Measurements from ENCODE around the gene TEX35.

The TEX35 gene

DNA sequence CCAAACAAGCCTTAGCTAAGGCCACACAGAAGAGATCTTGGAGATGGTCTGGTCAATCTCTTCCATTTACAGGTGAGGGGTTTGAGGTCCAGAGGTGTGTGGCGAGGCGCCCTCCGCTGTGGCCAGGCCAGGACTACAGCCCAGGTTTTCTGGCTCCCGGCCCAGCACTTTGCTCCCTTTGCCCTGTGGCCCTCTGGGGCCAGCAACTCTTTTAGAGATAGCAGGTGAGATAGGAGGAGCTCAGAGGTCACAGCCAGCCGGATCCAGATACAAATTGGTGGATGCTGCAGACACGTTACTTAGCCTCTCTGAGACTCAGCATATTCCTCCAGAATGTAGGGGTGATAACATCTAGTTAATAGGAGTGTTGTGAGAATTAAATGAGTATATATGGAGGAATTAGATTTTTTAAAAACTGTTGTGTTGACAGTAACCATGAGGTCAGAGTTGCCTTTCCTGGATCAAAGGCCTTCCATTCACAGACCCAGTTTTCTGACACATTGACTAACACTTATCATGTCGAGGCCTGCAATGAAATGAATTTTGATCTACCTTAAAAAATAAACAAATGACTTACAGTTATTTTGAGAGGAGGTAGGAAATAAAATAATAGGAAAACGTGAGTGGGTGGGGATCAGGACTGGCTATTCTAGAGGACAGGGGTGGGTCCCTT, 16.6 kb downstream of the TEX35 start:
- Histone ChIP-seq H3K36me3 (ENCODE audit: control insufficient read depth, insufficient read depth, low read length) (no peaks in the 10 kb centered on the region), H3K4me3 (replicated peaks; ENCODE audit: low read depth, low read length) (no peak overlapping the region), H3K27me3 (replicated peaks; ENCODE audit: control insufficient read depth, insufficient read depth, low read length) (no peaks in the 10 kb centered on the region)
- no peak for DNase-seq (ENCODE audit: extremely low read depth, insufficient read length)
- TF ChIP-seq, protein P1, sequence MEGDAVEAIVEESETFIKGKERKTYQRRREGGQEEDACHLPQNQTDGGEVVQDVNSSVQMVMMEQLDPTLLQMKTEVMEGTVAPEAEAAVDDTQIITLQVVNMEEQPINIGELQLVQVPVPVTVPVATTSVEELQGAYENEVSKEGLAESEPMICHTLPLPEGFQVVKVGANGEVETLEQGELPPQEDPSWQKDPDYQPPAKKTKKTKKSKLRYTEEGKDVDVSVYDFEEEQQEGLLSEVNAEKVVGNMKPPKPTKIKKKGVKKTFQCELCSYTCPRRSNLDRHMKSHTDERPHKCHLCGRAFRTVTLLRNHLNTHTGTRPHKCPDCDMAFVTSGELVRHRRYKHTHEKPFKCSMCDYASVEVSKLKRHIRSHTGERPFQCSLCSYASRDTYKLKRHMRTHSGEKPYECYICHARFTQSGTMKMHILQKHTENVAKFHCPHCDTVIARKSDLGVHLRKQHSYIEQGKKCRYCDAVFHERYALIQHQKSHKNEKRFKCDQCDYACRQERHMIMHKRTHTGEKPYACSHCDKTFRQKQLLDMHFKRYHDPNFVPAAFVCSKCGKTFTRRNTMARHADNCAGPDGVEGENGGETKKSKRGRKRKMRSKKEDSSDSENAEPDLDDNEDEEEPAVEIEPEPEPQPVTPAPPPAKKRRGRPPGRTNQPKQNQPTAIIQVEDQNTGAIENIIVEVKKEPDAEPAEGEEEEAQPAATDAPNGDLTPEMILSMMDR (IDR thresholded peaks at IDR 0.05; ENCODE audit: insufficient read depth, low read length, poor library complexity, severe bottlenecking) = no peak

- Histone ChIP-seq H3K27me3 (replicated peaks; ENCODE audit: control insufficient read depth, insufficient read depth, low read length) (no peaks in the 10 kb centered on the region), H3K4me3 (replicated peaks; ENCODE audit: low read depth, low read length) (no peak overlapping the region)
- TF ChIP-seq, protein P1 (IDR thresholded peaks at IDR 0.05; ENCODE audit: insufficient read depth, low read length, poor library complexity, severe bottlenecking) = no peak
These were observed 17.1 kb downstream of the TEX35 start for GRCh38 chr1:178530037-178530402.

GRCh38 chr1:178530502-178530901, 17.6 kb downstream of the TEX35 start:
- no peaks in the 10 kb centered on the region for H3K27me3 ChIP-seq (replicated peaks; ENCODE audit: control insufficient read depth, insufficient read depth, low read length)
- H3K4me3 ChIP-seq (replicated peaks; ENCODE audit: low read depth, low read length) = no peak overlapping the region
- no peaks in the 10 kb centered on the region for H3K36me3 ChIP-seq (ENCODE audit: control insufficient read depth, insufficient read depth, low read length)
- TF ChIP-seq, protein P1 (IDR thresholded peaks at IDR 0.05; ENCODE audit: insufficient read depth, low read length, poor library complexity, severe bottlenecking) = no peak
- no peak for DNase-seq (ENCODE audit: extremely low read depth, insufficient read length)

More at GRCh38 chr1:178530037-178530402, 17.1 kb downstream of the TEX35 start:
- H3K36me3 ChIP-seq (ENCODE audit: control insufficient read depth, insufficient read depth, low read length) = no peaks in the 10 kb centered on the region
- no peak for DNase-seq (ENCODE audit: extremely low read depth, insufficient read length)

GRCh38 chr1:178531887-178532286, 19.0 kb downstream of the TEX35 start:
- H3K36me3 ChIP-seq (ENCODE audit: control insufficient read depth, insufficient read depth, low read length) = no peaks in the 10 kb centered on the region
- no peaks in the 10 kb centered on the region for H3K27me3 ChIP-seq (replicated peaks; ENCODE audit: control insufficient read depth, insufficient read depth, low read length)
- H3K4me3 ChIP-seq (replicated peaks; ENCODE audit: low read depth, low read length) = no peak overlapping the region
- TF ChIP-seq, protein P1 (IDR thresholded peaks at IDR 0.05; ENCODE audit: insufficient read depth, low read length, poor library complexity, severe bottlenecking) = no peak
- DNase-seq (ENCODE audit: extremely low read depth, insufficient read length) = no peak

DNA sequence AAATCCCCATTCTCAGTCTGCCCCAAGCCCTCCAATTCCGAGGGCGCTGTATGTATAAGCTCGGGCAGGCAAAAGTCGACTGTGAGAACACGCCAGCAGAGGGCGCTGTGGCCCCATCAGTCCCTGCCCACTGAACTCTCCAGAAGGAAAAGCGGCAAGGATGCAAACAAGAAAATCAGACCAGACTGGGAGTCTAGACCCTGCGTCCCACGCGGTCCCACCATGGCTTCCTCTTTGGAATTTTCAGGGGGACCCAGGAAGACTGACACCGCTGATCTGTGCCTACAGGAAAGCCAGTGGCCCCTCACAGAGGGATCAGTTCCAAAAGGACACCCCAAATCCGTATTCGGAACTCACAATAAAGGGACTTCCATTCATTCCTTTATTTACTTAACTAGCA, 19.5 kb downstream of the TEX35 start:
- Histone ChIP-seq H3K4me3 (replicated peaks; ENCODE audit: low read depth, low read length) (no peak overlapping the region), H3K36me3 (ENCODE audit: control insufficient read depth, insufficient read depth, low read length) (no peaks in the 10 kb centered on the region), H3K27me3 (replicated peaks; ENCODE audit: control insufficient read depth, insufficient read depth, low read length) (no peaks in the 10 kb centered on the region)
- TF ChIP-seq, protein P1 (IDR thresholded peaks at IDR 0.05; ENCODE audit: insufficient read depth, low read length, poor library complexity, severe bottlenecking) = peak; percentile 88
- DNase-seq (ENCODE audit: extremely low read depth, insufficient read length) = peak; percentile 51

Data from GM06990 (cell line).